ENCODE data around the gene RTTN. TPM values are rescaled to one million over a fixed set of nuclear protein-coding genes. Genes with fewer than 3 reads are reported as not detected.

RTTN gene
- polyA plus RNA-seq, 3 donors, result 0.22 to 2.7 (median 0.25) TPM

GRCh38 chr18:70126832-70127231 lies 78.7 kb downstream of the RTTN start:
- Histone ChIP-seq H3K4me2 (replicated peaks; ENCODE audit: extremely low read depth, low read length, poor library complexity, severe bottlenecking) (no peak overlapping the region), H3K27me3 (ENCODE audit: control insufficient read depth in 2 of 2, insufficient read depth in 2 of 2, low read length in 2 of 2) (no peaks in the 10 kb centered on the region), H3K79me2 (ENCODE audit: insufficient read depth, low read length) (no peaks in the 10 kb centered on the region), H3K4me1 (ENCODE audit: control insufficient read depth in 1 of 2, insufficient read depth in 2 of 2, low read length in 2 of 2) (no peaks in the 10 kb centered on the region), H3K4me3 (replicated peaks in 1 of 3; ENCODE audit: low read depth in 2 of 3, low read length in 3 of 3) (no peak overlapping the region), H3K36me3 (replicated peaks in 1 of 2; ENCODE audit: control insufficient read depth in 1 of 2, insufficient read depth in 2 of 2, low read length in 2 of 2) (peaks cover 0 to 35% of the 10 kb centered on the region in 2 donors), H4K20me1 (ENCODE audit: insufficient read depth, low read length) (no peaks in the 10 kb centered on the region), H3K9me3 (replicated peaks in 1 of 2; ENCODE audit: control insufficient read depth in 1 of 2, insufficient read depth in 1 of 2, low read length in 2 of 2) (no peaks in the 10 kb centered on the region), H3K27ac (ENCODE audit: low read depth in 1 of 2, low read length in 2 of 2) (no peak overlapping the region), H2AFZ (ENCODE audit: insufficient read depth, low read depth, low read length, poor library complexity, severe bottlenecking) (no peak overlapping the region), H3K9ac (ENCODE audit: insufficient read depth, low read length, poor library complexity, severe bottlenecking) (no peak overlapping the region)
- H3K9me3 Mint-ChIP-seq, result peaks cover 0 to 4% (median 2%) of the 10 kb centered on the region in 7 donors
- peaks cover 0 to 2% (median 0%) of the 10 kb centered on the region in 3 donors for H3K27me3 Mint-ChIP-seq (ENCODE audit: low read depth in 3 of 3)
- H3K36me3 Mint-ChIP-seq, result peaks cover 28 to 41% of the 10 kb centered on the region in 2 donors
- intact Hi-C loops (cut with micrococcal nuclease), result no loop called here
- WGBS (ENCODE audit: insufficient coverage), result no CpG with 5 or more reads among the region's 1 CpG
- no peak overlapping the region for H3K27ac Mint-ChIP-seq
- no peak for DNase-seq
- no peak for TF ChIP-seq CTCF (IDR thresholded peaks at IDR 0.05)
- H3K4me1 Mint-ChIP-seq, result no peaks in the 10 kb centered on the region
- no peak overlapping the region for H3K4me3 Mint-ChIP-seq

GRCh38 chr18:70124139-70124538 lies 81.3 kb downstream of the RTTN start:
- WGBS (ENCODE audit: insufficient coverage), result 100% methylated on average over 1 of the region's 4 CpGs
- Histone ChIP-seq H3K4me3 (replicated peaks in 1 of 3; ENCODE audit: low read depth in 2 of 3, low read length in 3 of 3) (no peak overlapping the region), H3K79me2 (ENCODE audit: insufficient read depth, low read length) (no peaks in the 10 kb centered on the region), H2AFZ (ENCODE audit: insufficient read depth, low read depth, low read length, poor library complexity, severe bottlenecking) (no peak overlapping the region), H4K20me1 (ENCODE audit: insufficient read depth, low read length) (no peaks in the 10 kb centered on the region), H3K9ac (ENCODE audit: insufficient read depth, low read length, poor library complexity, severe bottlenecking) (no peak overlapping the region), H3K4me2 (replicated peaks; ENCODE audit: extremely low read depth, low read length, poor library complexity, severe bottlenecking) (no peak overlapping the region), H3K4me1 (ENCODE audit: control insufficient read depth in 1 of 2, insufficient read depth in 2 of 2, low read length in 2 of 2) (no peaks in the 10 kb centered on the region), H3K36me3 (replicated peaks in 1 of 2; ENCODE audit: control insufficient read depth in 1 of 2, insufficient read depth in 2 of 2, low read length in 2 of 2) (peaks cover 0 to 35% of the 10 kb centered on the region in 2 donors), H3K27me3 (ENCODE audit: control insufficient read depth in 2 of 2, insufficient read depth in 2 of 2, low read length in 2 of 2) (no peaks in the 10 kb centered on the region), H3K9me3 (replicated peaks in 1 of 2; ENCODE audit: control insufficient read depth in 1 of 2, insufficient read depth in 1 of 2, low read length in 2 of 2) (no peaks in the 10 kb centered on the region), H3K27ac (ENCODE audit: low read depth in 1 of 2, low read length in 2 of 2) (no peak overlapping the region)
- H3K36me3 Mint-ChIP-seq, result peaks cover 37 to 38% of the 10 kb centered on the region in 2 donors
- peak overlapping the region in 1 of 7 donors; percentile 7 for H3K27ac Mint-ChIP-seq
- no peak overlapping the region for H3K4me3 Mint-ChIP-seq
- TF ChIP-seq CTCF (IDR thresholded peaks at IDR 0.05), result no peak
- no peaks in the 10 kb centered on the region for H3K4me1 Mint-ChIP-seq
- H3K27me3 Mint-ChIP-seq (ENCODE audit: low read depth in 3 of 3), result no peaks in the 10 kb centered on the region
- H3K9me3 Mint-ChIP-seq, result peaks cover 0 to 8% (median 2%) of the 10 kb centered on the region in 7 donors
- DNase-seq, result no peak
- intact Hi-C loops (cut with micrococcal nuclease), result no loop called here

Data from CD14-positive monocyte (primary cell).